Measurements from ENCODE around the gene KYNU. TPM values are rescaled to one million over a fixed set of nuclear protein-coding genes. Genes with fewer than 3 reads are reported as not detected.

KYNU gene
- total and polyA plus RNA-seq, 9 of the 15 experiments (the other 6 are each of a cell fraction or from before 2014, with no cell fraction given): 2.6 to 11.6 (median 7.2) TPM

- TF ChIP-seq PCBP2 (IDR thresholded peaks at IDR 0.05; ENCODE audit: low read depth, low read length, poor library complexity, severe bottlenecking) (no peak), AFF1 (IDR thresholded peaks at IDR 0.05; ENCODE audit: low read depth in 1 of 2, partially characterized antibody in 2 of 2) (no peak), HMBOX1 (IDR thresholded peaks at IDR 0.05) (no peak), FOXK2 (conservative IDR thresholded peaks at IDR 0.05 in 1 of 2, IDR thresholded peaks at IDR 0.05 in 1 of 2; ENCODE audit: low read depth in 2 of 2) (peak; percentile 71 to 77; a peak in 3 of 4 replicates), ZNF140 (CRISPR knock-in tag; IDR thresholded peaks at IDR 0.05) (no peak), USF1 (CRISPR knock-in tag; IDR thresholded peaks at IDR 0.05) (no peak), HCFC1 (IDR thresholded peaks at IDR 0.05; ENCODE audit: low read depth, low read length) (peak; percentile 73), ZNF445 (CRISPR knock-in tag; IDR thresholded peaks at IDR 0.05; ENCODE audit: low read depth) (peak; percentile 14; the same call in 1 of the 2 replicates), E2F4 (CRISPR knock-in tag; IDR thresholded peaks at IDR 0.05; ENCODE audit: low read depth) (no peak), E2F8 (IDR thresholded peaks at IDR 0.05; ENCODE audit: low read depth, partially characterized antibody) (peak; percentile 64), BRD4 (IDR thresholded peaks at IDR 0.05) (peak; percentile 84; the same call in 1 of the 2 replicates)
These were observed 53.5 kb downstream of the KYNU start (continued) for GRCh38 chr2:142930835-142931398.

All from K562 (cell line).